HFF-Myc (cell line): ENCODE measurements around the gene ST8SIA5.

Experiments
- DNase-seq: peaks from one replicate; pipeline ENCODE4 v3.0.0-alpha.2; 2011; ENCODE audit warnings: low read depth; ENCODE audit errors: extremely low read depth
- H3K4me3 ChIP-seq: replicated peaks from 2 replicates; pipeline ENCODE4 v1.5.1; 2011; ENCODE audit warnings: low read depth, mild to moderate bottlenecking, control low read depth, low read length
- TF ChIP-seq, protein P1 (sequence below): IDR thresholded peaks from 2 replicates; pipeline ENCODE4 v1.5.1; 2012; ENCODE audit warnings: mild to moderate bottlenecking, low read depth, low read length, control low read depth; ENCODE audit errors: missing control alignments

Gene ST8SIA5

DNA sequence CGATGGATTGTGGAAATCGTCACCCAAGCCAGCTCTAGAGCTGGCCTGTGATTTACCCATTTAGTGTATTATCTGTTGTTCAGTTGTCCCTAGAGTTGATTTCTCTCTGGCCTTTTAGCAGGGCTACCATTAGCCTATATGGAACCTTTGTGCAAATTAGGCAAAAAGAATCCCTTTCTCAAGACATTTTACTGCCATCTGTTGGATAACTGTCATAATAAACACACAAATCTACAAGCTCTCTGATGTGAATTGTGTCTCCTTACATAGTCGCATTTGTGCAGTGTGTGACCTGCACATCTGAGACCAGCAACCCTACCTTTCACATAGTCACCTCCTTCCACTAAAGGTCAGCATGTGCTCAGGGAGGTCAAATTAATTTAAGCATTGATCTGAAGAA is 133.9 kb downstream of the ST8SIA5 start:
- DNase-seq, result no peak
- no peak overlapping the region for H3K4me3 ChIP-seq
- TF ChIP-seq, protein P1, sequence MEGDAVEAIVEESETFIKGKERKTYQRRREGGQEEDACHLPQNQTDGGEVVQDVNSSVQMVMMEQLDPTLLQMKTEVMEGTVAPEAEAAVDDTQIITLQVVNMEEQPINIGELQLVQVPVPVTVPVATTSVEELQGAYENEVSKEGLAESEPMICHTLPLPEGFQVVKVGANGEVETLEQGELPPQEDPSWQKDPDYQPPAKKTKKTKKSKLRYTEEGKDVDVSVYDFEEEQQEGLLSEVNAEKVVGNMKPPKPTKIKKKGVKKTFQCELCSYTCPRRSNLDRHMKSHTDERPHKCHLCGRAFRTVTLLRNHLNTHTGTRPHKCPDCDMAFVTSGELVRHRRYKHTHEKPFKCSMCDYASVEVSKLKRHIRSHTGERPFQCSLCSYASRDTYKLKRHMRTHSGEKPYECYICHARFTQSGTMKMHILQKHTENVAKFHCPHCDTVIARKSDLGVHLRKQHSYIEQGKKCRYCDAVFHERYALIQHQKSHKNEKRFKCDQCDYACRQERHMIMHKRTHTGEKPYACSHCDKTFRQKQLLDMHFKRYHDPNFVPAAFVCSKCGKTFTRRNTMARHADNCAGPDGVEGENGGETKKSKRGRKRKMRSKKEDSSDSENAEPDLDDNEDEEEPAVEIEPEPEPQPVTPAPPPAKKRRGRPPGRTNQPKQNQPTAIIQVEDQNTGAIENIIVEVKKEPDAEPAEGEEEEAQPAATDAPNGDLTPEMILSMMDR, result no peak

DNA sequence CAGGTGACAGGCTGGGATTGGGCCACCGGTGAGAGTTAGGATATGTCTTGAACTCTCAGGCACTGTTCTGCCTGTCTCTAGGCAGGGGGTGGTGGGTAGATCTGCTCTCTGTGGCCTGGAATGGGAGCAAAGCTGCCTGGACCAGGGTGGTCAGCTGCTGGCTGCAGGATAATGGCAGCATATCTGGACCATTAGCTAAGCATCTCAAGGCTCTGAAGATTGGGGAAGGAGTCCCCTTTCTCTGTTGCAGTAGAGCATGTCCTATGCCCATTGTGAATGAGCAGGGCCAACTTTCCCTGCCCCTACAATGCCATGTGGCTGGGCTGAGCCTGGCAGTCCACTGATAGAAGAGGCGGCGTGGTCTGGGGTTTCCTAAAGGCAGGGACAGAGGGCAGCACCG is 134.4 kb downstream of the ST8SIA5 start:
- TF ChIP-seq, protein P1, result no peak
- no peak for DNase-seq
- no peak overlapping the region for H3K4me3 ChIP-seq

- TF ChIP-seq, protein P1, result no peak
- no peak overlapping the region for H3K4me3 ChIP-seq
- no peak for DNase-seq
These were observed 135.0 kb downstream of the ST8SIA5 start for GRCh38 chr18:46621871-46622270.

GRCh38 chr18:46621111-46621766 is 135.6 kb downstream of the ST8SIA5 start:
- H3K4me3 ChIP-seq, result no peak overlapping the region
- TF ChIP-seq, protein P1, result no peak
- no peak for DNase-seq

GRCh38 chr18:46619559-46619958 is 137.3 kb downstream of the ST8SIA5 start:
- no peak overlapping the region for H3K4me3 ChIP-seq
- DNase-seq, result no peak
- TF ChIP-seq, protein P1, result no peak
